SJCRH30 (cell line): ENCODE results near the gene EHD2. TPM values are rescaled to one million over a fixed set of nuclear protein-coding genes. Genes with fewer than 3 reads are reported as not detected.

Experiments
- total RNA-seq: library from RNA; depleted of rRNA; stranded (reverse); fragments of >200 nt; shearing (Covaris generic); gene quantifications from 2 replicates; pipeline ENCODE4 v1.2.3, GENCODE V29; 2014; rRNA removed

EHD2 gene
- total RNA-seq, 1 experiment from 2014 or later, result 9.4 TPM

Other genes starting within 250 kb of the EHD2 start
- gene SLC8A2, start 241.5 kb upstream of the EHD2 start, total RNA-seq, result 0.10 TPM in 1 of 2 replicates, not detected in the other
- 4.5 and 5.0 TPM in 2 replicates for gene KPTN, start 229.2 kb upstream of the EHD2 start, total RNA-seq
- gene NAPA, start 198.4 kb upstream of the EHD2 start, total RNA-seq, result 71.5 and 77.0 TPM in 2 replicates
- gene ZNF541, start 140.3 kb upstream of the EHD2 start, total RNA-seq, result not detected in 2 replicates
- 0.95 and 3.9 TPM in 2 replicates for gene BICRA, start 104.3 kb upstream of the EHD2 start, total RNA-seq
- gene NOP53, start 32.1 kb downstream of the EHD2 start, total RNA-seq, result 194 TPM in 2 replicates
- 204 and 219 TPM in 2 replicates for gene SELENOW, start 65.3 kb downstream of the EHD2 start, total RNA-seq
- gene TPRX1, start 91.1 kb downstream of the EHD2 start, total RNA-seq, result not detected in 2 replicates
- gene CRX, start 108.5 kb downstream of the EHD2 start, total RNA-seq, result 0.10 and 0.89 TPM in 2 replicates
- gene TPRX2, start 145.8 kb downstream of the EHD2 start, total RNA-seq, result not detected in 2 replicates
- gene SULT2A1, start 172.9 kb downstream of the EHD2 start, total RNA-seq, result not detected in 2 replicates